B cell (primary cell): ENCODE measurements around the gene SMIM5.

ENCODE experiments used
- CTCF ChIP-seq: fragments of 200-600 bp; IDR thresholded peaks from one replicate; pipeline ENCODE4 v1.8.0; 2022; ENCODE audit warnings: antibody characterized with exemption, mild to moderate bottlenecking
- EZH2 ChIP-seq: IDR thresholded peaks from 2 replicates; pipeline ENCODE4 v1.6.1; 2012; ENCODE audit warnings: borderline replicate concordance, low read depth, mild to moderate bottlenecking, moderate library complexity, low read length; ENCODE audit not compliant: insufficient read depth, poor library complexity, severe bottlenecking

GRCh38 chr17:75654176-75654575, 20.9 kb downstream of the SMIM5 start:
- TF ChIP-seq CTCF = no peak
- no peak for TF ChIP-seq EZH2
